Measurements from ENCODE around the gene EDEM2. TPM values are rescaled to one million over a fixed set of nuclear protein-coding genes. Genes with fewer than 3 reads are reported as not detected.

Gene EDEM2
- total RNA-seq = 23.8 and 36.5 TPM in 2 replicates

GRCh38 chr20:35146920-35147574 lies at the start of gene EDEM2:
TSS of gene EDEM2 (minus strand) at chr20:35147336. CDS start at chr20:35147258, 78 bp downstream.

GRCh38 chr20:35171753-35172433 lies 24.8 kb upstream of the EDEM2 start, which contains the start of gene PROCR:
TSS of gene PROCR (plus strand) at chr20:35172072. CDS start at chr20:35172155, 83 bp downstream.

GRCh38 chr20:35092524-35093266 lies 54.4 kb downstream of the EDEM2 start, which contains the start of gene TRPC4AP:
TSS of gene TRPC4AP (minus strand) at chr20:35092807. CDS start at chr20:35092781, 26 bp downstream.

Other genes starting within 250 kb of the EDEM2 start
- 29.9 and 69.7 TPM in 2 replicates for gene GSS, start 191.5 kb downstream of the EDEM2 start, total RNA-seq
- gene MYH7B, start 191.5 kb downstream of the EDEM2 start, total RNA-seq = not detected in 2 replicates
- gene TRPC4AP, start 54.5 kb downstream of the EDEM2 start, total RNA-seq = 57.4 and 78.5 TPM in 2 replicates
- 80.6 and 95.7 TPM in 2 replicates for gene PROCR, start 24.7 kb upstream of the EDEM2 start, total RNA-seq
- gene MMP24, start 79.4 kb upstream of the EDEM2 start, total RNA-seq = 1.8 TPM in 1 of 2 replicates, not detected in the other
- 31.9 and 36.7 TPM in 2 replicates for gene MMP24OS, start 130.8 kb upstream of the EDEM2 start, total RNA-seq
- 75.5 and 190 TPM in 2 replicates for gene EIF6, start 137.4 kb upstream of the EDEM2 start, total RNA-seq
- not detected in 2 replicates for gene FAM83C, start 145.1 kb upstream of the EDEM2 start, total RNA-seq

Data from epithelial cell of alveolus of lung (primary cell).